H1 (cell line): ENCODE data around the gene PSMD3. TPM values are rescaled to one million over a fixed set of nuclear protein-coding genes. Genes with fewer than 3 reads are reported as not detected.

Experiments
- HDAC2 ChIP-seq, 2 experiments: fragments of 300-600 bp in 1 of 2; sonication (generic) in 1 of 2; IDR thresholded peaks; 2 replicates each; pipeline ENCODE4 v1.6.1; 2011 to 2012; ENCODE audit warnings: low read depth in 2 of 2, low read length in 2 of 2, mild to moderate bottlenecking in 2 of 2, moderate library complexity in 2 of 2, borderline replicate concordance in 1 of 2, inconsistent platforms in 1 of 2
- polyA plus RNA-seq, 7 experiments: library from polyadenylated mRNA; depleted of rRNA in 3 of 7; stranded (reverse) in 5 of 7; unstranded in 2 of 7; fragments of >200 nt in 5 of 7; fragments of 200-250 nt in 2 of 7; gene quantifications; 1 replicate in 5 of 7; 2 replicates in 1 of 7; 4 replicates in 1 of 7; pipeline versions ENCODE4 v1.2.1 to v1.2.3, GENCODE V29; 2011 to 2013; ENCODE audit warnings: missing spikeins in 2 of 7, mixed read lengths in 2 of 7
- total RNA-seq: library from RNA; stranded (reverse); fragmentation: NEBNext Ultra II Directional; extraction: Animal tissue kit (Norgen Biotek cat#: 25700); gene quantifications from 2 replicates; pipeline ENCODE4 v1.2.1, GENCODE V29; 2021

Gene PSMD3
- total and polyA plus RNA-seq, 2 of the 8 experiments (the other 6 are each of a cell fraction or from before 2014, with no cell fraction given), result 151 to 198 TPM

DNA sequence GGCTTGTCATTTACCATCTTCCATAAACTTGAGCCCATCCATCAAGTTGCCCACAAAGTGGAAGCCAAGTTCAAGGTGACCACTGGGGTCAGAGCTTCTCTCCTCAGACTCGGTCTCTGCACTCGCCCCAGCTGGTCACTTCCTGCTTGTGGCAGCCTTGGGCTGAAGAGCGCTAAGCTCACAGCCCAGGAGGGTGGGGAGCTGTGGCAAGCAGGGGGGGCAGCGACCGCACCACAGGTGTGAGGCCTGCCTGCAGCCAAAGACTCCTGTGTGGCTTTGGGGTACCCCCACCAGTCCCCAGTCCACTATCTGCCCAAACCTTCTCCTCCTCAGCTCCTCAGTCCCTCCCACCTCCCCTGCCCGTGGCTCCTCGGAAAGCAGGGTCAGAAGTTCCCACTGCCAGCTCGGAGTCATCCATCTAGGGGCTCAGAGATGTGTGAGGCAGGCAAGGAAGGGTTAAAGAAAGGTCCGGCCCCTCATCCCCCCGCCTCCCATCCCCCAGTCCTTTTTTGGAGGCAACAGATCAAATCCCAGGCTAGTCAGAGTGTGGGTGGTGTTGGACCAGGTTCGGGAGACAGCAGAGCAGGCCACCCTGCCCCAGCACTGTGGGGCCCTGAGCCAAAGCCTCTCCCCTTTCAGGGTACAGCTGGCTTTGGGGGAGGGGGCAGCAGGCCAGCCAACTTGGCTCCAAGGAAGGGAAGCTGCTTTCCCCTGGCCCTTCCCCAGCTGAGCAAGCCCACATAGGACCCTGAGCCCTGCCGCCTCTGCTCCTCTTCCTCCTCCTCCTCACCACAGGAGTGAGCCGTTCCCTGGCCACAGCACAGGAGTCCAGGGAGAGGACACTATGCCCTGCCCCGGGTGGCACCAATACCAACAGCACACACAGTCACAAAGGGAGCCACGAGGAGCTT lies 37.9 kb downstream of the PSMD3 start (continued):
- no peak for TF ChIP-seq HDAC2 (IDR thresholded peaks at IDR 0.05; ENCODE audit: borderline replicate concordance in 1 of 2, low read depth in 2 of 2, low read length in 2 of 2)
